Endothelial cell (in vitro differentiated cells): ENCODE results near the gene TBC1D5. TPM values are rescaled to one million over a fixed set of nuclear protein-coding genes. Genes with fewer than 3 reads are reported as not detected.

ENCODE experiments used
- DNase-seq: peaks from one replicate; pipeline ENCODE4 v3.0.0; 2021; ENCODE audit warnings: low spot score
- H3K27ac Mint-ChIP-seq: one replicate; pipeline ENCODE4 v1.8.0; 2021; ENCODE audit warnings: mixed read lengths, inconsistent platforms; ENCODE audit not compliant: unreplicated experiment
- H3K27me3 Mint-ChIP-seq: one replicate; pipeline ENCODE4 v1.8.0; 2021; ENCODE audit warnings: mild to moderate bottlenecking, moderate library complexity, mixed read lengths, inconsistent platforms; ENCODE audit not compliant: unreplicated experiment
- H3K36me3 Mint-ChIP-seq: one replicate; pipeline ENCODE4 v1.8.0; 2021; ENCODE audit warnings: mild to moderate bottlenecking, low read depth, mixed read lengths, inconsistent platforms; ENCODE audit not compliant: unreplicated experiment
- H3K4me1 Mint-ChIP-seq: one replicate; pipeline ENCODE4 v1.8.0; 2021; ENCODE audit warnings: mild to moderate bottlenecking, mixed read lengths, inconsistent platforms; ENCODE audit not compliant: unreplicated experiment
- H3K4me3 Mint-ChIP-seq: one replicate; pipeline ENCODE4 v1.8.0; 2021; ENCODE audit warnings: mild to moderate bottlenecking, mixed read lengths, inconsistent platforms; ENCODE audit not compliant: unreplicated experiment
- H3K9me3 Mint-ChIP-seq: one replicate; pipeline ENCODE4 v1.8.0; 2021; ENCODE audit warnings: mixed read lengths, inconsistent platforms; ENCODE audit not compliant: unreplicated experiment
- total RNA-seq: library from RNA; stranded (reverse); fragmentation: NEBNext Ultra II Directional; extraction: Animal tissue kit (Norgen Biotek cat#: 25700); gene quantifications from one replicate; pipeline ENCODE4 v1.2.1, GENCODE V29; 2021; ENCODE audit not compliant: unreplicated experiment
- TF ChIP-seq, protein P1 (sequence below): fragments of 200-600 bp; sonication (generic); IDR thresholded peaks from one replicate; pipeline ENCODE4 v1.5.0; 2021; ENCODE audit warnings: antibody characterized with exemption; ENCODE audit not compliant: unreplicated experiment

Gene TBC1D5
- total RNA-seq, 1 donor from 2014 or later = 48.2 TPM

DNA sequence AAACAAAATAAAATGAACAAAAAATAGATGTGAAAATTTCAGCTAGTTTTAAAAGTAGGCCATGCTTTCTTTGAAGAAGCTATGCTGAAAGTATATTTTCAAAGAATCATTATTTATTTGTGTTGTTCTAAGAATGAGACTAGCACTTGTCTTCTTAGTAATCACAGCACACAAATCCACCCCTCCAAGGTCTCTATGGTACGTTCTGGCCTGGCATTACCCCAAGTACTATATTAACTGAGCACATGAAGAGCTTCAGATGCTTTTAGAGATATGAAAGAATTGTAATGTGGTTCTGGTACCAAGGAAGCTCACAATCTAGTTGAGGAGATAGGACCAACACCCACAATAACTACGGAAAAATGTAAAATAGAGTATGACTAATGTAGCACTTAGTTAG, 441.2 kb downstream of the TBC1D5 start:
- no peaks in the 10 kb centered on the region for H3K36me3 Mint-ChIP-seq
- TF ChIP-seq, protein P1, sequence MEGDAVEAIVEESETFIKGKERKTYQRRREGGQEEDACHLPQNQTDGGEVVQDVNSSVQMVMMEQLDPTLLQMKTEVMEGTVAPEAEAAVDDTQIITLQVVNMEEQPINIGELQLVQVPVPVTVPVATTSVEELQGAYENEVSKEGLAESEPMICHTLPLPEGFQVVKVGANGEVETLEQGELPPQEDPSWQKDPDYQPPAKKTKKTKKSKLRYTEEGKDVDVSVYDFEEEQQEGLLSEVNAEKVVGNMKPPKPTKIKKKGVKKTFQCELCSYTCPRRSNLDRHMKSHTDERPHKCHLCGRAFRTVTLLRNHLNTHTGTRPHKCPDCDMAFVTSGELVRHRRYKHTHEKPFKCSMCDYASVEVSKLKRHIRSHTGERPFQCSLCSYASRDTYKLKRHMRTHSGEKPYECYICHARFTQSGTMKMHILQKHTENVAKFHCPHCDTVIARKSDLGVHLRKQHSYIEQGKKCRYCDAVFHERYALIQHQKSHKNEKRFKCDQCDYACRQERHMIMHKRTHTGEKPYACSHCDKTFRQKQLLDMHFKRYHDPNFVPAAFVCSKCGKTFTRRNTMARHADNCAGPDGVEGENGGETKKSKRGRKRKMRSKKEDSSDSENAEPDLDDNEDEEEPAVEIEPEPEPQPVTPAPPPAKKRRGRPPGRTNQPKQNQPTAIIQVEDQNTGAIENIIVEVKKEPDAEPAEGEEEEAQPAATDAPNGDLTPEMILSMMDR = no peak

DNA sequence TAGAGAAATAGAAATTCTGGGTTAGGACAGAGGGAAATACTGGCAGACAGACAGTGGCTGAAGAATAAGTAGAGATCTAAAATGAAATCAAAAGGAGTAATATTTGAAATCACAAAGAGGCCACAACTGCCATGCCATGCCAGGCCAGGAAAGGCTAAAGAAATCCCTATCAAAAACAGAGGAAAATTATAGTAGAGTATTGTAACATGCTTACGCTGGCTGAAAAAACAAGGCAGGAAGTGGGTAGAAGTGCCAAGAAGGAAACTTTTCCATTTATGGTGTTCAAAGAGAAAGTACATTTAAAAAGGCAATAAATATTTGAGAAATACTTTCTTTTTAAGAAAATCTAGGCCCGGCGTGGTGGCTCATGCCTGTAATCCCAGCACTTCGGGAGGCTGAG, 442.0 kb downstream of the TBC1D5 start:
- peaks cover 7% of the 10 kb centered on the region for H3K4me1 Mint-ChIP-seq
- H3K4me3 Mint-ChIP-seq = no peak overlapping the region
- no peaks in the 10 kb centered on the region for H3K9me3 Mint-ChIP-seq
- peaks cover 2% of the 10 kb centered on the region for H3K27me3 Mint-ChIP-seq
- H3K36me3 Mint-ChIP-seq = no peaks in the 10 kb centered on the region
- DNase-seq = no peak
- TF ChIP-seq, protein P1 = no peak
- no peak overlapping the region for H3K27ac Mint-ChIP-seq

More for the DNA sequence above, 441.2 kb downstream of the TBC1D5 start:
- no peak overlapping the region for H3K4me3 Mint-ChIP-seq
- peaks cover 7% of the 10 kb centered on the region for H3K4me1 Mint-ChIP-seq
- H3K27ac Mint-ChIP-seq = no peak overlapping the region
- no peaks in the 10 kb centered on the region for H3K9me3 Mint-ChIP-seq
- peaks cover 2% of the 10 kb centered on the region for H3K27me3 Mint-ChIP-seq
- no peak for DNase-seq

DNA sequence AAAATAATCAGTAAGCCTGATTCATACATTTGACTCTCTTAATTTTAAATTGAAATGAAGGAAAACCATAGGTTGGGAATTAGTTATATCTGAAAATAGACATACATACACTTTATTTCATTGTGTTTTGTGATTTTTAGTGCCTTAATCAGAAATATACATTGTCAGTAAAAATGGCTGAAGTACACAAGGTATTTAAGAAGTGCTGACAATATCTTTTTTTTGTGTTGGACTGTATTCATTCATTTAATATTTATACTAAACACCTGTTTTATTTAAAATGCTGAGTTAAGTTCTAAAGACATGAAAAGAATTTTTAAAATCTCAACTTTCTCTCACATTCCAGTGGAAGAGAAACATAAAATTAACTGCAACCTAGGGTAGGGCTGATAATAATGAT, 444.4 kb downstream of the TBC1D5 start:
- Mint-ChIP-seq H3K9me3 (no peaks in the 10 kb centered on the region), H3K27me3 (peaks cover 1% of the 10 kb centered on the region), H3K4me1 (peaks cover 7% of the 10 kb centered on the region), H3K4me3 (no peak overlapping the region), H3K27ac (no peak overlapping the region), H3K36me3 (no peaks in the 10 kb centered on the region)
- TF ChIP-seq, protein P1 = no peak
- DNase-seq = no peak

DNA sequence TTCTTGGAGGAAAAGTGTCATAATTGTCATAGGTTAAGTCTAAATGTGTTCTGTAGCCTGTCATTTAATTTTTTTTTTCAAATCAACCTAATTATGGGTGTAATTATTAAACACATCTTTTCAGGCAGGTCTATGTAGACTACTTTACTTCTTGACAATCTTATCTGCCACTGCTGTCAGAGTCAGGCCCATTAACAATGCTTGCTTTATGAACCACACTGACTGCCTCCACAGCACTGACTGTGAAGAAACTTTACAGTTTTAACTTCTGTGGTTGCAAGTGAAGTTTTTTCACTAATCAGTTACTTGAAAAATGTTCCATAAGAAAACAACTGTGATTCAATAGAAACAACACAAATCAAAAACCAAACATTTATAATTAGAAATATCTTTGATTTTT, 449.9 kb downstream of the TBC1D5 start:
- Mint-ChIP-seq H3K27me3 (no peaks in the 10 kb centered on the region), H3K4me3 (no peak overlapping the region), H3K36me3 (peaks cover 4% of the 10 kb centered on the region), H3K9me3 (no peaks in the 10 kb centered on the region), H3K27ac (no peak overlapping the region), H3K4me1 (no peaks in the 10 kb centered on the region)
- no peak for DNase-seq
- TF ChIP-seq, protein P1 = no peak

DNA sequence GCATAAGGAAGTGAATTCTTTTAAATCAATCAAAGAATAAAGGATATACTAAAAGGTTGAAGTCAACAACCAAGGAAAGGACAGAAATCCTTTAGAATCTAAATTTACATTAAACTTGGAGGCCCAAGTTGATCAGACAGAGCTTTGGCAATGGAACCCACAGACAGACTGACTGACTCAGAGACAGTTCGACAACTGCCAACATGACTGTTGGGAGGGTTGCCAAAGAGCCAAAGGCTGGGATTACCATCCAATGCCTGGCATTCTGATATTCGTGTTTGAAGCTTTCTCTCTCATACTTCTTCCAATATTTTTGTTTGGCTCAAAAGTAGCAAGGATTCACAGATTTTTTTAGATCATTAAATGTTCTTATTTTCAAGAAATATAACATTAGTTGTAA, 451.5 kb downstream of the TBC1D5 start:
- no peaks in the 10 kb centered on the region for H3K9me3 Mint-ChIP-seq
- DNase-seq = no peak
- H3K4me1 Mint-ChIP-seq = peaks cover 3% of the 10 kb centered on the region
- TF ChIP-seq, protein P1 = no peak
- no peak overlapping the region for H3K27ac Mint-ChIP-seq
- H3K4me3 Mint-ChIP-seq = no peak overlapping the region
- H3K27me3 Mint-ChIP-seq = no peaks in the 10 kb centered on the region
- peaks cover 4% of the 10 kb centered on the region for H3K36me3 Mint-ChIP-seq
